IMR-90 (cell line): ENCODE measurements around the gene CACNB2. TPM values are rescaled to one million over a fixed set of nuclear protein-coding genes. Genes with fewer than 3 reads are reported as not detected.

Experiments
- ATAC-seq: fragments of 200-7000 bp; cut with Tn5 transposase; 2 replicates; pipeline ENCODE4 v1.9.1; 2020; ENCODE audit warnings: low read depth, mild to moderate bottlenecking, moderate library complexity
- BruUV-seq: library from RNA; stranded (reverse); fragments of 400-500 nt; replicated peaks from 2 replicates; lab custom pipeline; 2021; lab: Mats Ljungman, UMichigan
- CTCF ChIA-PET: fragments of 300-600 bp; formaldehyde crosslinking; extraction: SDS; loops from one replicate; lab custom pipeline; 2021; ENCODE audit warnings: antibody characterized with exemption; lab: Yijun Ruan, JAX
- POLR2A ChIA-PET: fragments of 300-600 bp; sonication (Branson Sonifier 250); formaldehyde crosslinking; loops from one replicate; lab custom pipeline; 2022; ENCODE audit warnings: antibody characterized with exemption; ENCODE audit not compliant: unreplicated experiment; lab: Charles Lee
- DNase-seq: peaks from one replicate; pipeline ENCODE4 v3.0.0; 2013
- H2AFZ ChIP-seq: replicated peaks from 2 replicates; pipeline ENCODE3; 2013; ENCODE audit warnings: low read length, mild to moderate bottlenecking; ENCODE audit not compliant: poor library complexity
- H2AK5ac ChIP-seq: 2 replicates; pipeline ENCODE4 v1.6.1; 2013; ENCODE audit warnings: low read depth, low read length, inconsistent platforms
- H2AK9ac ChIP-seq: replicated peaks from 2 replicates; pipeline ENCODE3; 2013; ENCODE audit warnings: mild to moderate bottlenecking, low read depth, low read length, moderate library complexity; ENCODE audit not compliant: poor library complexity
- H2BK120ac ChIP-seq: 2 replicates; pipeline ENCODE4 v1.6.1; 2013; ENCODE audit warnings: low read depth, low read length, inconsistent platforms
- H2BK15ac ChIP-seq: 3 replicates; pipeline ENCODE4 v1.6.1; 2013; ENCODE audit warnings: low read depth, low read length, inconsistent platforms
- H2BK20ac ChIP-seq: 2 replicates; pipeline ENCODE4 v1.6.1; 2013; ENCODE audit warnings: low read depth, mild to moderate bottlenecking, inconsistent platforms, low read length, moderate library complexity
- H2BK5ac ChIP-seq: 2 replicates; pipeline ENCODE4 v1.6.1; 2013; ENCODE audit warnings: mild to moderate bottlenecking, low read depth, low read length, inconsistent platforms; ENCODE audit not compliant: poor library complexity, severe bottlenecking
- H3K14ac ChIP-seq: replicated peaks from 2 replicates; pipeline ENCODE4 v1.6.1; 2013; ENCODE audit warnings: low read depth, low read length, inconsistent platforms
- H3K18ac ChIP-seq: 2 replicates; pipeline ENCODE4 v1.6.1; 2013; ENCODE audit warnings: low read depth, low read length, control low read depth
- H3K23ac ChIP-seq: 2 replicates; pipeline ENCODE4 v1.6.1; 2013; ENCODE audit warnings: low read depth, low read length, inconsistent platforms
- H3K27ac ChIP-seq: 2 replicates; pipeline ENCODE4 v1.5.1; 2013; ENCODE audit warnings: mild to moderate bottlenecking, control low read depth, low read length; ENCODE audit not compliant: insufficient read depth
- H3K27me3 ChIP-seq: 2 replicates; pipeline ENCODE4 v1.6.1; 2013; ENCODE audit warnings: low read length; ENCODE audit not compliant: control insufficient read depth, insufficient read depth
- H3K36me3 ChIP-seq: 2 replicates; pipeline ENCODE4 v1.6.1; 2013; ENCODE audit warnings: low read length, mixed read lengths; ENCODE audit not compliant: control insufficient read depth, insufficient read depth
- H3K4ac ChIP-seq: 2 replicates; pipeline ENCODE4 v1.6.1; 2013; ENCODE audit warnings: low read depth, low read length, inconsistent platforms
- H3K4me1 ChIP-seq: 2 replicates; pipeline ENCODE4 v1.6.1; 2013; ENCODE audit warnings: low read length, mixed read lengths; ENCODE audit not compliant: control insufficient read depth, insufficient read depth
- H3K4me2 ChIP-seq: 2 replicates; pipeline ENCODE4 v1.6.1; 2013; ENCODE audit warnings: low read depth, mild to moderate bottlenecking, control low read depth, low read length, moderate library complexity
- H3K4me3 ChIP-seq: 2 replicates; pipeline ENCODE4 v1.5.1; 2013; ENCODE audit warnings: low read depth, mild to moderate bottlenecking, control low read depth, low read length, moderate library complexity; ENCODE audit not compliant: insufficient read depth
- H3K56ac ChIP-seq: 2 replicates; pipeline ENCODE4 v1.6.1; 2013; ENCODE audit warnings: low read length, inconsistent platforms; ENCODE audit not compliant: insufficient read depth; ENCODE audit errors: extremely low read depth
- H3K79me1 ChIP-seq, 2 experiments: 2 replicates each; pipeline ENCODE4 v1.6.1; 2013; ENCODE audit warnings: low read length in 2 of 2, inconsistent platforms in 1 of 2, low read depth in 1 of 2
- H3K9ac ChIP-seq: 2 replicates; pipeline ENCODE4 v1.6.1; 2013; ENCODE audit warnings: low read depth, low read length, control low read depth
- H3K9me1 ChIP-seq: 2 replicates; pipeline ENCODE4 v1.6.1; 2013; ENCODE audit warnings: low read length, inconsistent platforms; ENCODE audit not compliant: insufficient read depth
- H3K9me3 ChIP-seq: 2 replicates; pipeline ENCODE4 v1.6.1; 2013; ENCODE audit warnings: low read length; ENCODE audit not compliant: control insufficient read depth, insufficient read depth
- H4K20me1 ChIP-seq: 2 replicates; pipeline ENCODE4 v1.6.1; 2013; ENCODE audit warnings: low read length, inconsistent platforms; ENCODE audit not compliant: insufficient read depth
- H4K5ac ChIP-seq: 2 replicates; pipeline ENCODE4 v1.6.1; 2013; ENCODE audit warnings: mild to moderate bottlenecking, low read depth, low read length, control low read depth
- H4K8ac ChIP-seq, 2 experiments: 2 replicates each; pipeline ENCODE4 v1.6.1; 2013; ENCODE audit warnings: low read depth in 2 of 2, low read length in 2 of 2, control low read depth in 1 of 2, inconsistent platforms in 1 of 2
- H4K91ac ChIP-seq: 2 replicates; pipeline ENCODE4 v1.6.1; 2013; ENCODE audit warnings: low read depth, low read length, inconsistent platforms; ENCODE audit not compliant: insufficient read depth
- BHLHE40 ChIP-seq: fragments of 150-350 bp; IDR thresholded peaks from 2 replicates; pipeline ENCODE4 v1.6.1; 2016; ENCODE audit warnings: mild to moderate bottlenecking, low read depth, low read length
- CEBPB ChIP-seq: IDR thresholded peaks from 2 replicates; pipeline ENCODE4 v1.6.1; 2012; ENCODE audit warnings: low read depth, low read length, improper control_type of control experiment
- CHD1 ChIP-seq: IDR thresholded peaks from 2 replicates; pipeline ENCODE4 v1.6.1; 2012; ENCODE audit warnings: low read depth, low read length, improper control_type of control experiment
- FOS ChIP-seq: fragments of 150-350 bp; IDR thresholded peaks from 2 replicates; pipeline ENCODE4 v1.6.1; 2016; ENCODE audit warnings: low read depth, low read length
- MAFK ChIP-seq: IDR thresholded peaks from 2 replicates; pipeline ENCODE4 v1.6.1; 2012; ENCODE audit warnings: low read depth, low read length, improper control_type of control experiment
- MAZ ChIP-seq: IDR thresholded peaks from 2 replicates; pipeline ENCODE4 v1.6.1; 2012; ENCODE audit warnings: low read depth, mild to moderate bottlenecking, low read length, improper control_type of control experiment, moderate library complexity, borderline replicate concordance
- NFE2L2 ChIP-seq: fragments of 150-350 bp; IDR thresholded peaks from 2 replicates; pipeline ENCODE4 v1.6.1; 2016; ENCODE audit warnings: low read depth, mild to moderate bottlenecking, low read length
- POLR2A ChIP-seq: IDR thresholded peaks from 2 replicates; pipeline ENCODE4 v1.6.1; 2012; ENCODE audit warnings: mild to moderate bottlenecking, low read depth, low read length
- RAD21 ChIP-seq: IDR thresholded peaks from 2 replicates; pipeline ENCODE4 v1.6.1; 2012; ENCODE audit warnings: low read length, improper control_type of control experiment
- RCOR1 ChIP-seq: IDR thresholded peaks from 2 replicates; pipeline ENCODE4 v1.6.1; 2012; ENCODE audit warnings: mild to moderate bottlenecking, low read length, improper control_type of control experiment; ENCODE audit not compliant: insufficient replicate concordance
- RFX5 ChIP-seq: IDR thresholded peaks from 2 replicates; pipeline ENCODE4 v1.8.0; 2012; ENCODE audit warnings: low read depth, mild to moderate bottlenecking, low read length, moderate library complexity
- SMC3 ChIP-seq: fragments of 150-350 bp; IDR thresholded peaks from 2 replicates; pipeline ENCODE4 v1.6.1; 2016; ENCODE audit warnings: low read depth, mild to moderate bottlenecking, antibody characterized with exemption, low read length, moderate library complexity
- WGBS, 2 experiments: methylation state at CpG; one replicate each; pipeline versions ENCODE4 v1.1.5 to v1.1.7; 2013; ENCODE audit warnings: missing lambda C conversion rate in 2 of 2; ENCODE audit not compliant: insufficient read length in 1 of 2; ENCODE audit errors: extremely low coverage in 2 of 2; 5-methylcytosine and 5-hydroxymethylcytosine counted together
- dilution Hi-C: fragments of 300-500 bp; cut with HindIII; formaldehyde crosslinking; loops from one replicate; pipeline ENCODE4 v1.14.3; 2018; ENCODE audit warnings: low sequenced_read_pairs; ENCODE audit not compliant: unreplicated experiment
- in situ Hi-C: fragments of 300-500 bp; cut with MboI; formaldehyde crosslinking; loops from 3 replicates; pipeline ENCODE4 v1.14.3; 2019; ENCODE audit warnings: low sequenced_read_pairs, inconsistent platforms, mixed read lengths
- intact Hi-C: fragments of 100-400 bp; cut with micrococcal nuclease; formaldehyde crosslinking; loops from 2 replicates; pipeline ENCODE4 v1.10.0; 2022
- polyA plus RNA-seq, 3 experiments: library from polyadenylated mRNA; depleted of rRNA; stranded (reverse); fragments of >200 nt; gene quantifications; 2 replicates each; pipeline ENCODE4 v1.2.3, GENCODE V29; 2012; ENCODE audit warnings: low replicate concordance in 1 of 3
- total RNA-seq: library from RNA; depleted of rRNA; stranded (reverse); fragments of >200 nt; gene quantifications from 2 replicates; pipeline ENCODE4 v1.2.3, GENCODE V29; 2012
- TF ChIP-seq, protein P1 (sequence below): fragments of 150-350 bp; IDR thresholded peaks from 2 replicates; pipeline ENCODE4 v1.6.1; 2016; ENCODE audit warnings: low read depth, mild to moderate bottlenecking, low read length, moderate library complexity, borderline replicate concordance
- TF ChIP-seq, protein P2 (sequence below): conservative IDR thresholded peaks from 2 replicates; pipeline ENCODE4 v1.5.1; 2012; ENCODE audit warnings: mild to moderate bottlenecking, low read depth, low read length, improper control_type of control experiment
- TF ChIP-seq, protein P3 (sequence below): fragments of 150-350 bp; IDR thresholded peaks from 2 replicates; pipeline ENCODE4 v1.6.1; 2017; ENCODE audit warnings: mild to moderate bottlenecking, antibody characterized with exemption, low read length, low read depth

CACNB2 gene
- total and polyA plus RNA-seq, 2 of the 4 experiments (the other 2 are of a cell fraction) = 0.36 TPM

DNA sequence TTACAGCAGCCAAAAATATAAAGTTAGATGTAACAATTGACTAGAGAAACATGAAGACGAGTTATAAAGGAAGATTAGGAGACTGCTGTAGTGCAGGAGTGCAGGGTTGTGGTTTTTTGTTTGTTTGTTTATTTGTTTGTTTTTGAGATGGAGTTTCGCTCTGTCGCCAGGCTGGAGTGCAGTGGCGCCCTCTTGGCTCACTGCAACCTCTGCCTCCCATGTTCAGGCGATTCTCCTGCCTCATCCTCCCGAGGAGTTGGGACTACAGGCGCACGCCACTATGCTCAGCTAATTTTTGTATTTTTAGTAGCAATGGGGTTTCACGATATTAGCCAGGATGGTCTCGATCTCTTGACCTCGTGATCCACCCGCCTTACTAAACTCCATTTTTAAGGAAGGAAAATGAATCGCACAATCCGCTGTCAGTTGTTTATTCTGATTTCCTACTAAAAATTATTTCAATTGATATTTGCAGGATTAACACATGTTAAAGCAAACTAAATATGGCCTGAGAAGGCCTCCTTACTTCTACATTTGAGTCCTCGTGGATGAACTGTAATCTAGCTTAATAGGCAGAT lies 277.8 kb downstream of the CACNB2 start:
- ChIA-PET POLR2A (no interaction called here), CTCF (interaction anchor here (0.6 kb wide), 1 partner anchor 33 kb away, joined by 6 read pairs; no protein-coding TSS in a partner anchor)
- Histone ChIP-seq H3K27ac (peak overlapping the region; percentile 74), H3K9ac (no peak overlapping the region), H2AK9ac (no peak overlapping the region), H3K56ac (peak overlapping the region; percentile 64), H3K4me2 (peak overlapping the region; percentile 61; the same call in 1 of the 2 replicates), H3K4me1 (peaks cover 10% of the 10 kb centered on the region), H3K4ac (peak overlapping the region; percentile 87), H4K8ac (peak overlapping the region; percentile 79 to 96), H3K23ac (peak overlapping the region; percentile 66; the same call in 1 of the 2 replicates), H4K5ac (peak overlapping the region; percentile 95), H3K27me3 (no peaks in the 10 kb centered on the region), H4K20me1 (no peaks in the 10 kb centered on the region), H3K14ac (peak overlapping the region; percentile 87), H2AFZ (peak overlapping the region; percentile 87), H3K79me1 (no peaks in the 10 kb centered on the region), H4K91ac (peak overlapping the region; percentile 73), H3K4me3 (no peak overlapping the region), H2BK15ac (peak overlapping the region; percentile 27), H2BK5ac (peak overlapping the region; percentile 99), H3K36me3 (no peaks in the 10 kb centered on the region), H3K18ac (peak overlapping the region; percentile 93), H2AK5ac (peak overlapping the region; percentile 46; the same call in 1 of the 2 replicates), H3K9me3 (no peaks in the 10 kb centered on the region), H2BK120ac (peak overlapping the region; percentile 86), H3K9me1 (peaks cover 6% of the 10 kb centered on the region; the same call in 1 of the 2 replicates), H2BK20ac (peak overlapping the region; percentile 84)
- DNase-seq = no peak
- WGBS, 2 experiments = no CpG with 5 or more reads among the region's 15 CpGs
- ATAC-seq = no peak
- TF ChIP-seq, protein P1, sequence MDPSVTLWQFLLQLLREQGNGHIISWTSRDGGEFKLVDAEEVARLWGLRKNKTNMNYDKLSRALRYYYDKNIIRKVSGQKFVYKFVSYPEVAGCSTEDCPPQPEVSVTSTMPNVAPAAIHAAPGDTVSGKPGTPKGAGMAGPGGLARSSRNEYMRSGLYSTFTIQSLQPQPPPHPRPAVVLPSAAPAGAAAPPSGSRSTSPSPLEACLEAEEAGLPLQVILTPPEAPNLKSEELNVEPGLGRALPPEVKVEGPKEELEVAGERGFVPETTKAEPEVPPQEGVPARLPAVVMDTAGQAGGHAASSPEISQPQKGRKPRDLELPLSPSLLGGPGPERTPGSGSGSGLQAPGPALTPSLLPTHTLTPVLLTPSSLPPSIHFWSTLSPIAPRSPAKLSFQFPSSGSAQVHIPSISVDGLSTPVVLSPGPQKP = no peak
- TF ChIP-seq RAD21 (no peak), SMC3 (no peak), BHLHE40 (no peak), MAZ (no peak), CEBPB (no peak), MAFK (no peak), POLR2A (no peak), RCOR1 (no peak), RFX5 (no peak), FOS (no peak), NFE2L2 (no peak), CHD1 (no peak)
- TF ChIP-seq, protein P2, sequence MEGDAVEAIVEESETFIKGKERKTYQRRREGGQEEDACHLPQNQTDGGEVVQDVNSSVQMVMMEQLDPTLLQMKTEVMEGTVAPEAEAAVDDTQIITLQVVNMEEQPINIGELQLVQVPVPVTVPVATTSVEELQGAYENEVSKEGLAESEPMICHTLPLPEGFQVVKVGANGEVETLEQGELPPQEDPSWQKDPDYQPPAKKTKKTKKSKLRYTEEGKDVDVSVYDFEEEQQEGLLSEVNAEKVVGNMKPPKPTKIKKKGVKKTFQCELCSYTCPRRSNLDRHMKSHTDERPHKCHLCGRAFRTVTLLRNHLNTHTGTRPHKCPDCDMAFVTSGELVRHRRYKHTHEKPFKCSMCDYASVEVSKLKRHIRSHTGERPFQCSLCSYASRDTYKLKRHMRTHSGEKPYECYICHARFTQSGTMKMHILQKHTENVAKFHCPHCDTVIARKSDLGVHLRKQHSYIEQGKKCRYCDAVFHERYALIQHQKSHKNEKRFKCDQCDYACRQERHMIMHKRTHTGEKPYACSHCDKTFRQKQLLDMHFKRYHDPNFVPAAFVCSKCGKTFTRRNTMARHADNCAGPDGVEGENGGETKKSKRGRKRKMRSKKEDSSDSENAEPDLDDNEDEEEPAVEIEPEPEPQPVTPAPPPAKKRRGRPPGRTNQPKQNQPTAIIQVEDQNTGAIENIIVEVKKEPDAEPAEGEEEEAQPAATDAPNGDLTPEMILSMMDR = no peak
- TF ChIP-seq, protein P3, sequence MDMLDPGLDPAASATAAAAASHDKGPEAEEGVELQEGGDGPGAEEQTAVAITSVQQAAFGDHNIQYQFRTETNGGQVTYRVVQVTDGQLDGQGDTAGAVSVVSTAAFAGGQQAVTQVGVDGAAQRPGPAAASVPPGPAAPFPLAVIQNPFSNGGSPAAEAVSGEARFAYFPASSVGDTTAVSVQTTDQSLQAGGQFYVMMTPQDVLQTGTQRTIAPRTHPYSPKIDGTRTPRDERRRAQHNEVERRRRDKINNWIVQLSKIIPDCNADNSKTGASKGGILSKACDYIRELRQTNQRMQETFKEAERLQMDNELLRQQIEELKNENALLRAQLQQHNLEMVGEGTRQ = no peak
- intact Hi-C loops (no loop called here), dilution Hi-C loops (no loop called here), in situ Hi-C loops (no loop called here)
- no TSS peak for BruUV-seq
